ENCODE results near the gene MEMO1. TPM values are rescaled to one million over a fixed set of nuclear protein-coding genes. Genes with fewer than 3 reads are reported as not detected.

The MEMO1 gene
- total and polyA plus RNA-seq, 12 donors = 22.7 to 64.3 (median 42.3) TPM

- intact Hi-C loops (cut with DNase I) = no loop called here
- Histone ChIP-seq H3K27ac (no peak overlapping the region), H3K36me3 (replicated peaks in 1 of 2) (peaks cover 0 to 5% of the 10 kb centered on the region in 2 donors), H3K4me3 (no peak overlapping the region), H3K27me3 (no peaks in the 10 kb centered on the region), H3K4me1 (replicated peaks in 1 of 2) (no peaks in the 10 kb centered on the region), H3K9me3 (replicated peaks in 1 of 3) (no peaks in the 10 kb centered on the region)
- WGBS, 4 donors = 92 to 99% (median 94%) methylated on average over 3 of the region's 3 CpGs
- no peak for DNase-seq
- TF ChIP-seq POLR2A (IDR thresholded peaks at IDR 0.05) = no peak
- no peak for TF ChIP-seq CTCF (IDR thresholded peaks at IDR 0.05)
These were observed 73.1 kb downstream of the MEMO1 start for GRCh38 chr2:31937741-31938140.

GRCh38 chr2:31935370-31935769, 75.4 kb downstream of the MEMO1 start:
- no peaks in the 10 kb centered on the region for H3K36me3 ChIP-seq (replicated peaks in 1 of 2)
- H3K9me3 ChIP-seq (replicated peaks in 1 of 3) = no peaks in the 10 kb centered on the region
- H3K4me1 ChIP-seq (replicated peaks in 1 of 2) = no peaks in the 10 kb centered on the region
- H3K27me3 ChIP-seq = no peaks in the 10 kb centered on the region
- intact Hi-C loops (cut with DNase I) = no loop called here
- H3K4me3 ChIP-seq = no peak overlapping the region
- no peak for DNase-seq
- H3K27ac ChIP-seq = no peak overlapping the region
- no peak for TF ChIP-seq POLR2A (IDR thresholded peaks at IDR 0.05)
- no peak for TF ChIP-seq CTCF (IDR thresholded peaks at IDR 0.05)
- 85 to 94% (median 93%) methylated on average over 4 of the region's 4 CpGs for WGBS, 4 donors

GRCh38 chr2:31933066-31933465, 77.7 kb downstream of the MEMO1 start:
- H3K9me3 ChIP-seq (replicated peaks in 1 of 3) = no peaks in the 10 kb centered on the region
- no peak for DNase-seq
- TF ChIP-seq POLR2A (IDR thresholded peaks at IDR 0.05) (no peak), CTCF (IDR thresholded peaks at IDR 0.05) (no peak)
- H3K4me3 ChIP-seq = no peak overlapping the region
- no peak overlapping the region for H3K27ac ChIP-seq
- WGBS, 4 donors = 93 to 99% (median 98%) methylated on average over 4 of the region's 4 CpGs
- H3K27me3 ChIP-seq = no peaks in the 10 kb centered on the region
- intact Hi-C loops (cut with DNase I) = no loop called here
- H3K36me3 ChIP-seq (replicated peaks in 1 of 2) = no peaks in the 10 kb centered on the region
- no peaks in the 10 kb centered on the region for H3K4me1 ChIP-seq (replicated peaks in 1 of 2)

- DNase-seq = no peak
- 93 to 97% (median 96%) methylated on average over 5 of the region's 5 CpGs for WGBS, 4 donors
- no peak overlapping the region for H3K4me3 ChIP-seq
- no peaks in the 10 kb centered on the region for H3K4me1 ChIP-seq (replicated peaks in 1 of 2)
- H3K27ac ChIP-seq = no peak overlapping the region
- H3K9me3 ChIP-seq (replicated peaks in 1 of 3) = no peaks in the 10 kb centered on the region
- intact Hi-C loops (cut with DNase I) = no loop called here
- H3K36me3 ChIP-seq (replicated peaks in 1 of 2) = no peaks in the 10 kb centered on the region
- TF ChIP-seq POLR2A (IDR thresholded peaks at IDR 0.05) (no peak), CTCF (IDR thresholded peaks at IDR 0.05) (no peak)
- H3K27me3 ChIP-seq = no peaks in the 10 kb centered on the region
These were observed 78.2 kb downstream of the MEMO1 start for GRCh38 chr2:31932589-31932988.
